GM18909 (cell line): ENCODE measurements around the gene THAP12.
"Not testable (repeated sequence)": the region's sequence is repeated elsewhere in the genome, so short reads cannot be mapped to it uniquely, and the experiment has no call there.

Experiments
- ATAC-seq: cut with Tn5 transposase; IDR thresholded peaks from one replicate; pipeline ENCODE4 v1.9.1; 2021; ENCODE audit warnings: mild to moderate bottlenecking; ENCODE audit not compliant: unreplicated experiment, poor library complexity

Gene THAP12

GRCh38 chr11:76380977-76381719, at the start of gene THAP12, which contains the start of gene GVQW3:
TSS of gene THAP12 (minus strand) at chr11:76381132. CDS start at chr11:76380836, 296 bp downstream.
TSS of gene GVQW3 (plus strand) at chr11:76381323. CDS start at chr11:76381829, 506 bp downstream.
- peak; percentile 82 for ATAC-seq

GRCh38 chr11:76426660-76427059, 45.7 kb upstream of the THAP12 start:
- no peak for ATAC-seq

GRCh38 chr11:76424891-76425290, 44.0 kb upstream of the THAP12 start:
- ATAC-seq = no peak

- ATAC-seq = peak; percentile 62
Observed at GRCh38 chr11:76424379-76424778, 43.4 kb upstream of the THAP12 start.

- no peak for ATAC-seq
Observed at GRCh38 chr11:76419896-76420295, 39.0 kb upstream of the THAP12 start.

GRCh38 chr11:76415073-76415472, 34.1 kb upstream of the THAP12 start:
- ATAC-seq = no peak

- ATAC-seq = no peak
Observed at GRCh38 chr11:76410851-76411357, 30.0 kb upstream of the THAP12 start.

- no peak for ATAC-seq
Observed at GRCh38 chr11:76408171-76408965, 27.4 kb upstream of the THAP12 start.

- no peak for ATAC-seq
Observed at GRCh38 chr11:76406359-76406758, 25.4 kb upstream of the THAP12 start.

GRCh38 chr11:76401484-76401883, 20.6 kb upstream of the THAP12 start:
- not testable (repeated sequence) for ATAC-seq

GRCh38 chr11:76400967-76401366, 20.0 kb upstream of the THAP12 start:
- ATAC-seq = no peak

GRCh38 chr11:76397383-76397782, 16.5 kb upstream of the THAP12 start:
- ATAC-seq = peak; percentile 64

GRCh38 chr11:76395296-76395695, 14.4 kb upstream of the THAP12 start:
- no peak for ATAC-seq

- ATAC-seq = no peak
Observed at GRCh38 chr11:76394411-76394810, 13.5 kb upstream of the THAP12 start.

- no peak for ATAC-seq
Observed at GRCh38 chr11:76392870-76393269, 11.9 kb upstream of the THAP12 start.

GRCh38 chr11:76391811-76392475, 11.0 kb upstream of the THAP12 start:
- no peak for ATAC-seq

GRCh38 chr11:76391021-76391420, 10.1 kb upstream of the THAP12 start:
- no peak for ATAC-seq

GRCh38 chr11:76388408-76388807, 7.5 kb upstream of the THAP12 start:
- no peak for ATAC-seq

GRCh38 chr11:76385903-76386302, 5.0 kb upstream of the THAP12 start:
- no peak for ATAC-seq

GRCh38 chr11:76382209-76382608, 1.3 kb upstream of the THAP12 start:
- no peak for ATAC-seq
